ENCODE measurements around the gene ENAM. TPM values are rescaled to one million over a fixed set of nuclear protein-coding genes. Genes with fewer than 3 reads are reported as not detected.

Gene ENAM
- total and polyA plus RNA-seq, 2 experiments from 2014 or later: not detected

DNA sequence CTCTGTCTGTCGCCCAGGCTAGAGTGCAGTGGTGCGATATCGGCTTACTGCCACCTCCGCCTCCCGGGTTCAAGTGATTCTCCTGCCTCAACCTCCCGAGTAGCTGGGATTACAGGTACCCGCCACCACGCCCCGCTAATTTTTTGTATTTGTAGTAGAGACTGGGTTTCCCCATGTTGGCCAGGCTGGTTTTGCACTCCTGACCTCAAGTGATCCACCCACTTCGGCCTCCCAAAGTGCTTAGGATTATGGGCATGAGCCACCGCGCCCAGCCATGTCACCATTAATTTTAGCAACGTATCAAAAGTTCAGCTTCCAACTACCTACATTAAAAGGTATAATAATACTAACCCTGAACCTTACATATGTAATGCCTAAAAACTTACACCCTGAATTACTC, 58.8 kb downstream of the ENAM start (continued):
- no peak for TF ChIP-seq ZNF462 (CRISPR knock-in tag; IDR thresholded peaks at IDR 0.05)
- TF ChIP-seq CREB1 (CRISPR knock-in tag; IDR thresholded peaks at IDR 0.05; ENCODE audit: low read depth): no peak
- no peak for TF ChIP-seq POLR2AphosphoS5 (IDR thresholded peaks at IDR 0.05; ENCODE audit: low read depth)

GRCh38 chr4:70687821-70688794, 59.6 kb downstream of the ENAM start, which contains the start of gene UTP3:
Gene UTP3 (plus strand): TSS chr4:70688532. CDS start chr4:70688678, 146 bp downstream.
- Mint-ChIP-seq H3K4me3 (peak within 1 kb of the TSS; percentile 99), H3K27ac (peak within 1 kb of the TSS; percentile 97), H3K36me3 (ENCODE audit: low read depth) (peaks cover 31% of the 10 kb centered on the region), H3K27me3 (ENCODE audit: insufficient read depth, low read depth, poor library complexity) (peaks cover 16% of the 10 kb centered on the region), H3K4me1 (peaks cover 15% of the 10 kb centered on the region), H3K9me3 (no peaks in the 10 kb centered on the region; the same call in 2 of the 3 replicates)
- peak; percentile 94 for ATAC-seq
- Histone ChIP-seq H3K4me3 (peak within 1 kb of the TSS; percentile 92), H3K36me3 (ENCODE audit: insufficient read depth) (no peaks in the 10 kb centered on the region), H3K27ac (ENCODE audit: low read depth) (peak within 1 kb of the TSS; percentile 95), H3K27me3 (ENCODE audit: insufficient read depth) (no peaks in the 10 kb centered on the region), H2AFZ (peak within 1 kb of the TSS; percentile 92), H4K20me1 (replicated peaks; ENCODE audit: insufficient read depth) (peaks cover 31% of the 10 kb centered on the region), H3K4me2 (peak within 1 kb of the TSS; percentile 87), H3K4me1 (ENCODE audit: insufficient read depth) (peaks cover 13% of the 10 kb centered on the region; the same call in 1 of the 2 replicates), H3F3A (replicated peaks; ENCODE audit: low read depth) (0 out of 2 replicates have a peak, but pooled peaks cover 3% of the 10 kb centered on the region), H3K9me2 (ENCODE audit: insufficient read depth) (no peaks in the 10 kb centered on the region), H3K79me2 (replicated peaks; ENCODE audit: insufficient read depth) (peaks cover 39% of the 10 kb centered on the region)
- TF ChIP-seq CREB1 (CRISPR knock-in tag; IDR thresholded peaks at IDR 0.05; ENCODE audit: low read depth): peak; percentile 81
- no peak for TF ChIP-seq EZH2phosphoT487 (IDR thresholded peaks at IDR 0.05; ENCODE audit: unreplicated experiment)
- peak; percentile 19; the same call in 1 of the 2 replicates for TF ChIP-seq NANOG (IDR thresholded peaks at IDR 0.05; ENCODE audit: borderline replicate concordance)
- TF ChIP-seq CTCF (conservative IDR thresholded peaks at IDR 0.05; ENCODE audit: low read depth in 2 of 2): peak; percentile 91 to 94
- TF ChIP-seq, protein P1, sequence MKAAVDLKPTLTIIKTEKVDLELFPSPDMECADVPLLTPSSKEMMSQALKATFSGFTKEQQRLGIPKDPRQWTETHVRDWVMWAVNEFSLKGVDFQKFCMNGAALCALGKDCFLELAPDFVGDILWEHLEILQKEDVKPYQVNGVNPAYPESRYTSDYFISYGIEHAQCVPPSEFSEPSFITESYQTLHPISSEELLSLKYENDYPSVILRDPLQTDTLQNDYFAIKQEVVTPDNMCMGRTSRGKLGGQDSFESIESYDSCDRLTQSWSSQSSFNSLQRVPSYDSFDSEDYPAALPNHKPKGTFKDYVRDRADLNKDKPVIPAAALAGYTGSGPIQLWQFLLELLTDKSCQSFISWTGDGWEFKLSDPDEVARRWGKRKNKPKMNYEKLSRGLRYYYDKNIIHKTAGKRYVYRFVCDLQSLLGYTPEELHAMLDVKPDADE (IDR thresholded peaks at IDR 0.05): peak; percentile 91
- TF ChIP-seq ZNF331 (CRISPR knock-in tag; IDR thresholded peaks at IDR 0.05; ENCODE audit: low read depth): no peak
- peak; percentile 82 for TF ChIP-seq POLR2AphosphoS5 (IDR thresholded peaks at IDR 0.05; ENCODE audit: low read depth)
- peak; percentile 98 for DNase-seq (ENCODE audit: low spot score)
